Measurements from ENCODE around the gene PMAIP1. TPM values are rescaled to one million over a fixed set of nuclear protein-coding genes. Genes with fewer than 3 reads are reported as not detected.

Gene PMAIP1
- polyA plus RNA-seq, 1 experiment = 6.8 TPM

DNA sequence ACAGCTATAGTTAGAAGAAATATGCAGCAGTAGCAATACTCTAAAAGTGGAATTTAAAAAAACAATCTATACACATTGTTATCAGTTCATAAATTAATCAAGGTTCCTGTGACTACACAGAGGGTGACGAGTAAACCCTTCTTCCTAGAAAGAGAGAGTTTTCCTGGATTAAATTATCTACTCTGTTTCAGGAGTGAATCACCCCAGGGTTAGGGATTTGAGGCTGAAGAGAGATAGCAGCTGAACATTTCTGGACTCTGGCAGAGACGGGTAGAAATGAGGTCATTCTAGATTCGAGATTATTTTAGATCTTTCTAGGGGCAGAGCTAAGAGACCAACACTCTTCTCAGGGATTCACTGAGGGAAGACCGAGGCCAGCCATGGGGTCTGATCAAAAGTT is 38.8 kb upstream of the PMAIP1 start:
- Histone ChIP-seq H3K27me3 (ENCODE audit: control insufficient read depth, insufficient read depth, low read length) (0 out of 2 replicates have a peak, but pooled peaks cover 2% of the 10 kb centered on the region), H3K4me3 (ENCODE audit: low read depth, low read length) (no peak overlapping the region), H3K36me3 (ENCODE audit: control insufficient read depth, insufficient read depth, low read length) (no peaks in the 10 kb centered on the region)
- DNase-seq (ENCODE audit: low read depth) = no peak
- TF ChIP-seq CTCF (IDR thresholded peaks at IDR 0.05; ENCODE audit: insufficient read depth, low read depth, low read length) = no peak
- POLR2A ChIA-PET = no interaction called here
- CTCF ChIA-PET = interaction anchor here (1.0 to 1.5 kb wide), 3 partner anchors 10 to 25 kb away, joined by 4 to 5 read pairs (median 5); no protein-coding TSS in a partner anchor

DNA sequence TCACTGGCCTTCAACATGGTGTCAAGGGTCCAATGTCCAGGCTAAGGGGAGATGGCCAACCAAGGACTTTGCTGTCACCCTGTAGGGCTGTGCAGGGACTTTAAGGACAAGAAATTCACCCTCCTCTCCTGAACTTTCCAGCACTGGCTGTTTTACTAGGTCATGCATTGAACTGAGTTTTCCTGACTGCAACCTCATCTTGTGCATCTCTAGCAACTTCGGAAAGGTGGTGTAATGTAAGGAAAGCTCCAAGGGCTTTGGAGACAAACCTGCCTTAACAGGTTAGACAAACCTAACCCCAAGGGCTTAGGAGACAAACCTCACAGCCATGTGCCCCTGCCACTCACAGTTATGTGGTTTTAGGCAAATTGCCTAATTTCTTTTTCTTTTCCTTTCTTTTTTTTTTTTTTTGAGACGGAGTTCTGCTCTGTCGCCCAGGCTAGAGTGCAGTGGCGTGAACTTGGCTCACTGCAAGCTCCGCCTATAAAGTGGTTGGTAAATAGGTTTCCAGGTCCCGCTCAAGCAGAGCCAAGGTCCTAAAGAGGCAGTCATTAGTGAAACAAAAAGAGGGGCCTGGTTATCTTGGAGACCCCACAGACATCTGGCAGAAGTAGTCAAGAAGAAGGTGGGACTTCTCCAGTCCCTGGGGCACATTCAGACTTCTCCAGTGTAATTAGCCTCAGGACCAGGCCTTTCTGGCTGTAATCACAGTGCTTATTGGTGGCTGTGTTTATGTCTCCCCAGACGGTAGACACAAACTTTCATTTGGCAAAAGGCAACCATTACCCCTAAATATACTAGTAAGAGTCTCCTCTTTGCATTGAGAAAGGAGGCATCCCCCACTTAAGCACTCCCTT is 37.6 kb upstream of the PMAIP1 start:
- 0 out of 2 replicates have a peak, but pooled peaks cover 2% of the 10 kb centered on the region for H3K27me3 ChIP-seq (ENCODE audit: control insufficient read depth, insufficient read depth, low read length)
- no peak overlapping the region for H3K4me3 ChIP-seq (ENCODE audit: low read depth, low read length)
- TF ChIP-seq CTCF (IDR thresholded peaks at IDR 0.05; ENCODE audit: insufficient read depth, low read depth, low read length) = no peak
- DNase-seq (ENCODE audit: low read depth) = no peak
- H3K36me3 ChIP-seq (ENCODE audit: control insufficient read depth, insufficient read depth, low read length) = no peaks in the 10 kb centered on the region
- ChIA-PET CTCF (interaction anchor here (1.4 kb wide), 1 partner anchor 26 kb away, joined by 5 read pairs; no protein-coding TSS in a partner anchor), POLR2A (no interaction called here)

DNA sequence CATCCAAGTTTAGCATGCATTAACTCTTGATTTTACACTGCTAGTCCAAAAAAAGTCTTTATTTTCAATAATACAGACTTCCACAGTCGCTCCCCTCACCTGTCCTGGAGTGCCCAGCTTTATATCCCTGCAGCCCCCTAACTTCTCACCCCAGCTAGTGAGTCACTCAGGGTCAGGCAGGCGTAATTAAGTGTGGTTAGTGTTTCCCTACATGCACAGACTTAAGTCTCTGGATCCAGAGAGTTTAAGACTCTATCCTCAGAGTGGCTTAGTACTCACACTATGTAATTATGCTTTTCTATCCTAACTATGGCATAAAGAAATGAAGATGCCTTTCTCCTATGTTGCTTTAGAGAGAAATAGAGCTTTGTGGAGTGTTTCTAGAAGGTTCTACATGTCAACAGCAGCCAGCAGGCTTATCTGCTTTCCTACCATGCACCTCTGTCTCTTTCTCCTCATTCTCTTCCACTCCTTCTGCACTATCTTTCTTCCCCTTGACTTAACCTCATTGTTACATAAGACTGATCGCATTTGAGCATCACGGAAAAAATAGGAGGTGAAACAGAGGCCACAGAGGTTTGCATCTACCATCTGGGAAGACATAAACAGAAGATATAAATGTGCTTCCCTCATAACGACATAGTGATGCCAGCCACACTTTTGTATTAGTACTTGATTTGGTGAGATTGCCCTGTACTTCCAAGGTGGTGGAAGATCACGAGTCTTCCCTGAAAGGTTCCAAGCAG is 34.4 kb upstream of the PMAIP1 start:
- POLR2A ChIA-PET = no interaction called here
- Histone ChIP-seq H3K27me3 (ENCODE audit: control insufficient read depth, insufficient read depth, low read length) (no peaks in the 10 kb centered on the region), H3K36me3 (ENCODE audit: control insufficient read depth, insufficient read depth, low read length) (no peaks in the 10 kb centered on the region), H3K4me3 (ENCODE audit: low read depth, low read length) (no peak overlapping the region)
- TF ChIP-seq CTCF (IDR thresholded peaks at IDR 0.05; ENCODE audit: insufficient read depth, low read depth, low read length) = no peak
- CTCF ChIA-PET = interaction anchor here (1.5 kb wide), 1 partner anchor 11 kb away, joined by 4 read pairs; no protein-coding TSS in a partner anchor
- no peak for DNase-seq (ENCODE audit: low read depth)

DNA sequence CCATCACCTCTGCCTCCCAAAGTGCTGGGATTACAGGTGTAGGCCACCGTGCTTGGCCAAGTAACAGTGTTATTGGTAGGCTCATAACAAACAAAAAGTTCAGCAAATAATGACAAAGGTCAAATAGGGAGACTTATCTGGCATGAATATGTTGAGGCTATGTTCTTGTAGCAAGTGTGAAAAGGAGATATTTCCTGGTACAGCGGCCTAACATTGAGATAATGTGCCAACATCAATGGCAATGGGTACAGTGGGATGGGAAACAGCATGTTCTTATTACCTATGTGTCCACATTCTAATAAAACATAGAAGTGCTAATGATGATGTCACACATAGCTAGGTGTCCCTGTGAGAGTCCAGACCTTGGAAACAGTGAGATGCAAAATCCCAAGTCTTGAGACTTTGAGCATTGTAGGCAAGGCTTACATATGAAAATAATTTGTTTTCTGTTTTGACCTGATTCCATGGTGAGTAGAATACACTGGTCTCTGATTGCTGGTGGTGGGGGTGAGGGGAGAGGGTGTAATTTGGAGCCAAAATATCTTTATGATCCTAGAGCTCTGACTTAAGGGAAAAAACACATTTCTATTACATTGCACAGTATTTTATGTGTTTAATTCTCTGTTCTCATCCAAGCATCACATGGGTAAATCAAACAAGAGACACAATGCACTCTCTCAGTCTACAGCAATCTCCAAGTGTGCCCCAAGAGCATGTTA is 33.1 kb upstream of the PMAIP1 start:
- TF ChIP-seq CTCF (IDR thresholded peaks at IDR 0.05; ENCODE audit: insufficient read depth, low read depth, low read length) = no peak
- Histone ChIP-seq H3K36me3 (ENCODE audit: control insufficient read depth, insufficient read depth, low read length) (no peaks in the 10 kb centered on the region), H3K27me3 (ENCODE audit: control insufficient read depth, insufficient read depth, low read length) (no peaks in the 10 kb centered on the region), H3K4me3 (ENCODE audit: low read depth, low read length) (no peak overlapping the region)
- ChIA-PET POLR2A (no interaction called here), CTCF (interaction anchor here (0.6 kb wide), 1 partner anchor 15 kb away, joined by 3 read pairs; no protein-coding TSS in a partner anchor)
- DNase-seq (ENCODE audit: low read depth) = no peak
